AG04450 (cell line): ENCODE data around the gene GPR55. TPM values are rescaled to one million over a fixed set of nuclear protein-coding genes. Genes with fewer than 3 reads are reported as not detected.
"Not testable (repeated sequence)": the region's sequence is repeated elsewhere in the genome, so short reads cannot be mapped to it uniquely, and the experiment has no call there.

Experiments
- CTCF ChIA-PET: fragments of 300-600, 350-600 bp; formaldehyde crosslinking; extraction: SDS; loops from one replicate; lab custom pipeline; 2022; ENCODE audit warnings: antibody characterized with exemption, inconsistent platforms; lab: Charles Lee
- POLR2A ChIA-PET: fragments of 350-600 bp; formaldehyde crosslinking; extraction: SDS; loops from one replicate; lab custom pipeline; 2021; ENCODE audit warnings: antibody characterized with exemption, inconsistent platforms; lab: Yijun Ruan, JAX
- DNase-seq: peaks from one replicate; pipeline ENCODE4 v3.0.0-alpha.2; 2011; ENCODE audit warnings: low read depth, low spot score
- H3K27ac ChIP-seq: one replicate; pipeline ENCODE4 v1.5.1; 2012; ENCODE audit warnings: low read depth, low read length, control low read depth
- H3K27me3 ChIP-seq: one replicate; pipeline ENCODE4 v1.6.0; 2012; ENCODE audit warnings: low read length; ENCODE audit not compliant: control insufficient read depth, insufficient read depth
- H3K4me3 ChIP-seq: 2 replicates; pipeline ENCODE4 v1.5.1; 2011; ENCODE audit warnings: mild to moderate bottlenecking, low read depth, low read length, control low read depth
- H3K9me3 ChIP-seq: 2 replicates; pipeline ENCODE4 v1.5.1; 2012; ENCODE audit warnings: low read length; ENCODE audit not compliant: control insufficient read depth, insufficient read depth
- polyA plus RNA-seq: library from polyadenylated mRNA; depleted of rRNA; stranded (reverse); fragments of >200 nt; gene quantifications from 2 replicates; pipeline ENCODE4 v1.2.3, GENCODE V29; 2011
- TF ChIP-seq, protein P1 (sequence below): IDR thresholded peaks from 2 replicates; pipeline ENCODE4 v1.5.1; 2011; ENCODE audit warnings: low read depth, low read length, control low read depth, inconsistent platforms

Gene GPR55
- polyA plus RNA-seq, 1 experiment, result not detected

DNA sequence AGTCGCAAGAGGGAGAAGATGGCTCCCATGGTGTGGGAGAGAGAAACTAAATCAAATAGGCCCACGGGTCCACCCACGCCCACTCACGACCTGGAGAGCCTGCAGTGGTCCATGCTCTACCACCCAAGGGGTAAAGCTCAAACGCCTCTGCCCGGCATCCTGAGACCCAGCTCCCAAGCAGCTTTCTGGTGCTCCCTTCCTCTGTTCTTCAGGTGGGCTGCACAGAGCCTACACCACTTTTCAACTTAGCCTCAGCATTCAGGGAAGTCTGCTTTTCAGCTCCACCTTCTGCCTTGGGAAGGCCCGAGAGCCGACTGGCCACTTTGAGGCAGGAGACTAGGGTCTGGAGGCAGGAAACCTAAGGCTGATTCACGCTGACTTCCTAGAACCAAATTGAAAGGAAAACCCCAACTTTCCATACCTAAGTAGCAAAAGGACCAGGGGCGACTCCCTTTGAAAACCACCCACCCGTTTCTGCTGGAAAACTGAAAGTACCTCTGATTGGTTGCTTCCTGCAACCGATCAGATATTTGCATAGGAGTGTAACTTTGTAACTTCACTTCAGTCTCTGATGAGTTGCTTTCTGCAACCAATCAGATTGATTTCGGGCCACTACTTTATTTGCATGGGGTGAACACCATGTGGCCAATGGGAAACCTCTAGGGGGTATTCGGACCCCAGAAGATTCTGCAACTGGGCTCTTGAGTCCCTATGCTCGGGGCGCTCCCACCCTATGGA, 44.0 kb upstream of the GPR55 start:
- POLR2A ChIA-PET, result no interaction called here
- no peak overlapping the region for H3K27ac ChIP-seq
- no peak for DNase-seq

DNA sequence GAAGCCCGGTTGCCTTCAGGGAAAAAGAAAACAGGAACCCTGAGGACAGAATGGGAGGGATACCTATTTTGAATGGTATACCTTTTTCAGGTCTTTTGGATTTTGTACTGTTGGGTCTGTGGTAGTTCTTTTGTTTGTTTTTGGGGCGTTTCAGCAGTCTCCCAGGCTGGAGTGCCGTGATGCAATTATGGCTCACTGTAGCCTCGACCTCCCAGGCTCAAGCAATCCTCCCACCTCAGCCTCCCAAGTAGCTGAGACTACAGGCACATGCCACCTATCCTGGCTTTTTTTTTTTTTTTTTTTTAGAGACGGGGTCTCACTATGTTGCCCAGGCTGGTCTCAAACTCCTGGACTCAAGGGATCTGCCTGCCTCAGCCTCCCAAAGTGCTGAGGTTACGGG, 43.3 kb upstream of the GPR55 start:
- CTCF ChIA-PET, result interaction anchor here (0.6 to 2.3 kb wide), 5 partner anchors 18 to 259 kb away, joined by 3 to 7 read pairs (median 4); no protein-coding TSS in a partner anchor
- H3K27me3 ChIP-seq, DNase-seq, H3K9me3 ChIP-seq, H3K27ac ChIP-seq, H3K4me3 ChIP-seq, POLR2A ChIA-PET: not testable (repeated sequence)

More for the DNA sequence above, 44.0 kb upstream of the GPR55 start:
- CTCF ChIA-PET, result interaction anchor here (1.6 kb wide), 1 partner anchor 18 kb away, joined by 10 read pairs; no protein-coding TSS in a partner anchor
- no peaks in the 10 kb centered on the region for H3K27me3 ChIP-seq
- TF ChIP-seq, protein P1, sequence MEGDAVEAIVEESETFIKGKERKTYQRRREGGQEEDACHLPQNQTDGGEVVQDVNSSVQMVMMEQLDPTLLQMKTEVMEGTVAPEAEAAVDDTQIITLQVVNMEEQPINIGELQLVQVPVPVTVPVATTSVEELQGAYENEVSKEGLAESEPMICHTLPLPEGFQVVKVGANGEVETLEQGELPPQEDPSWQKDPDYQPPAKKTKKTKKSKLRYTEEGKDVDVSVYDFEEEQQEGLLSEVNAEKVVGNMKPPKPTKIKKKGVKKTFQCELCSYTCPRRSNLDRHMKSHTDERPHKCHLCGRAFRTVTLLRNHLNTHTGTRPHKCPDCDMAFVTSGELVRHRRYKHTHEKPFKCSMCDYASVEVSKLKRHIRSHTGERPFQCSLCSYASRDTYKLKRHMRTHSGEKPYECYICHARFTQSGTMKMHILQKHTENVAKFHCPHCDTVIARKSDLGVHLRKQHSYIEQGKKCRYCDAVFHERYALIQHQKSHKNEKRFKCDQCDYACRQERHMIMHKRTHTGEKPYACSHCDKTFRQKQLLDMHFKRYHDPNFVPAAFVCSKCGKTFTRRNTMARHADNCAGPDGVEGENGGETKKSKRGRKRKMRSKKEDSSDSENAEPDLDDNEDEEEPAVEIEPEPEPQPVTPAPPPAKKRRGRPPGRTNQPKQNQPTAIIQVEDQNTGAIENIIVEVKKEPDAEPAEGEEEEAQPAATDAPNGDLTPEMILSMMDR, result no peak
- H3K9me3 ChIP-seq, result peaks cover 6% of the 10 kb centered on the region; the same call in 1 of the 2 replicates
- H3K4me3 ChIP-seq, result no peak overlapping the region

DNA sequence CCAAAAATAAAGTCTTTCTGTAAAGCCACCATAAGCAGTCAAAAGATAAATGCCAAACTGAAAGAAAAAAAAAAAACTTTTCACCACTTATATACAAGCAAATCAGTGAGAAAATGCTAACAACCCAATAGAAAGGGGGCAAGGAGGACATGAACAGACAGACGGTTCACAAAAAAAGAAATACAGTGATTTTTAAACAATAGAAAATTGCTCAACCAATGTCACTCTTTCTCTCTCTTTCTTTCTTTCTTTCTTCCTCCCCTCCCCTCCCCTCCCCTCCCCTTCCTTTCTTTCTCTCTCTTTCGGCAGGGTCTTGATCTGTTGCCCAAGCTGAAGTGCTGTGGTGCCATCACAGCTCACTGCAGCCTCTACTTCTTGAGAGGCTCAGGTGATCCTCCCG, 42.1 kb upstream of the GPR55 start:
- H3K27me3 ChIP-seq, result no peaks in the 10 kb centered on the region
- ChIA-PET CTCF (interaction anchor here (0.6 to 2.8 kb wide), 5 partner anchors 20 to 810 kb away, joined by 3 to 9 read pairs (median 5); no protein-coding TSS in a partner anchor), POLR2A (interaction anchor here (0.5 kb wide), 1 partner anchor 132 kb away, joined by 4 read pairs; no protein-coding TSS in a partner anchor)
- H3K27ac ChIP-seq, result no peak overlapping the region
- DNase-seq, result no peak
- TF ChIP-seq, protein P1, result no peak
- peaks cover 7% of the 10 kb centered on the region; the same call in 1 of the 2 replicates for H3K9me3 ChIP-seq
- no peak overlapping the region for H3K4me3 ChIP-seq

DNA sequence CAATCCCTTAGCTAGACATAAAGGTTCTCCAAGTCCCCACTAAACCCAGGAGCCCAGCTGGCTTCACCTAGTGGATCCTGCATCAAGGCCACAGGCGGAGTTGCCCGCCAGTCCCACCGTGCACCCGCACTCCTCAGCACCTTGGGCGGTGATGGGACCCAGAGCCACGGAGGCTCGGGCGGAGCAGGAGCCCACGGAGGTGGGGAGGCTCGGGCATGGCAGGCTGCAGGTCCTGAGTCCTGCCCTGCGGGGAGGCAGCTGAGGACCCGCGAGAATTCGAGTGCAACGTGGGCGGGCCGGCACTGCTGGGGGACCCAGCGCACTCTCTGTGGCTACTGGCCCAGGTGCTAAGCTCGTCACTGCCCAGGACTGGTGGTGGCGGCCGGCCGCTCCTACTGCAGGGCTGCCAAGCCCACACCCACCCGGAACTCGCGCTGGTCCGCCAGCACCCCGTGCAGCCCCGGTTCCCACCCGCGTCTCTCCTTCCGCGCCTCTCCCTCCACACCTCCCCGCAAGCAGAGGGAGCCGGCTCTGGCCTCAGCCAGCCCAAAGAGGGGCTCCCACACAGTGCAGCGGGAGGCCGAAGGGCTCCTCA, 39.2 kb upstream of the GPR55 start:
- TF ChIP-seq, protein P1, result no peak
- Histone ChIP-seq H3K9me3 (peaks cover 7% of the 10 kb centered on the region), H3K27me3 (peaks cover 11% of the 10 kb centered on the region), H3K4me3 (no peak overlapping the region), H3K27ac (no peak overlapping the region)
- ChIA-PET CTCF (no interaction called here), POLR2A (no interaction called here)
- no peak for DNase-seq

DNA sequence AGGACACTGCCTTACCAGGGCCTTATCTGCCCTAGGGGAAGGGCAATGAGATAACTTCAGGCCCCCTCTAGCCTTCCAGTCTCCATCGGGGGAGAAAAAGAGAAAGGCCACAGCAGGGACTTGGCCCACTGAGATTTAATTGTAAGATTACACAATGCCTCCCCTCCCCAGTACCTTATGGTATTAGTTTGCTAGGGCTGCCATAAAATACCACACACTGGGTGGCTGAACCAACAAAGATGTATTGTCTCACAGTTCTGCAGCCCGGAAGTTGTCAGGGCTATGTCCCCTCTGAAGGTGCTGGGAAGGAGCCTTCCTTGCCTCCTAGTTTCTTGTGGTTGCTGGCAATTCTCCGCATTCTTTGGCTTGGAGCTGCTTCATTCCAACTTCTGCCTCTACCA, 36.0 kb upstream of the GPR55 start:
- no peak overlapping the region for H3K27ac ChIP-seq
- CTCF ChIA-PET, result no interaction called here
- H3K27me3 ChIP-seq, result peaks cover 17% of the 10 kb centered on the region
- POLR2A ChIA-PET, result no interaction called here
- DNase-seq, result no peak
- TF ChIP-seq, protein P1, result no peak
- H3K4me3 ChIP-seq, result no peak overlapping the region
- peaks cover 7% of the 10 kb centered on the region for H3K9me3 ChIP-seq
